ENCODE results near the gene S100A2.

DNA sequence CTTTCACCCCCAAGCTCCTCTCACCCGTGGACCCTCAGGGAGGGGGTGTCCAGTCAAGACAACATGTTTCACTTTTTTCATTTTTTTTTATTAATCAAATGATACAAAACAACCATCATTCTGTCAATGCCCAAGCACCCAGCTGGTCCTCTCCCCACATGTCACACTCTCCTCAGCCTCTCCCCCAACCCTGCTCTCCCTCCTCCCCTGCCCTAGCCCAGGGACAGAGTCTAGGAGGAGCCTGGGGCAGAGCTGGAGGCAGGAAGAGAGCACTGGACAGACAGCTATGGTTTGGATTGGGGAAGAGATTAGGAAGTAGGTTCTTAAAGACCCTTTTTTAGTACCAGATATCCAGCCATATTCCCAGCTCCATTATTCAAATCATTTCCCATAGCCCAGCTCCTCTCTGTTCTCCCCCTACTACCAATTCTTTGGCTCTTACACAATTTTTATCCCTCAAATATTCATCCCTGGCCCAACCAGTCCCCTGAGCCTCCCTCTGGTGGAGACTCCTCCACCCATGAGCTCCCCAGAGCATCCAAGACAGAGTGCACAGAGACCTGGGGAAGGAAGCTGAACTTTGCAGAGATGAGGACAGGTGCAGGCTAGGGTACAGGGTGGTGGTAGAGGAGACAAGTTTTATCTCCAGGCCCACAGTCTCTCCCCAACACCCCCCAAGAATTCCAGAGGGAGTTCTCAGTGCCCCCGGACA is 48.7 kb upstream of the S100A2 start:
- TF ChIP-seq, protein P1, sequence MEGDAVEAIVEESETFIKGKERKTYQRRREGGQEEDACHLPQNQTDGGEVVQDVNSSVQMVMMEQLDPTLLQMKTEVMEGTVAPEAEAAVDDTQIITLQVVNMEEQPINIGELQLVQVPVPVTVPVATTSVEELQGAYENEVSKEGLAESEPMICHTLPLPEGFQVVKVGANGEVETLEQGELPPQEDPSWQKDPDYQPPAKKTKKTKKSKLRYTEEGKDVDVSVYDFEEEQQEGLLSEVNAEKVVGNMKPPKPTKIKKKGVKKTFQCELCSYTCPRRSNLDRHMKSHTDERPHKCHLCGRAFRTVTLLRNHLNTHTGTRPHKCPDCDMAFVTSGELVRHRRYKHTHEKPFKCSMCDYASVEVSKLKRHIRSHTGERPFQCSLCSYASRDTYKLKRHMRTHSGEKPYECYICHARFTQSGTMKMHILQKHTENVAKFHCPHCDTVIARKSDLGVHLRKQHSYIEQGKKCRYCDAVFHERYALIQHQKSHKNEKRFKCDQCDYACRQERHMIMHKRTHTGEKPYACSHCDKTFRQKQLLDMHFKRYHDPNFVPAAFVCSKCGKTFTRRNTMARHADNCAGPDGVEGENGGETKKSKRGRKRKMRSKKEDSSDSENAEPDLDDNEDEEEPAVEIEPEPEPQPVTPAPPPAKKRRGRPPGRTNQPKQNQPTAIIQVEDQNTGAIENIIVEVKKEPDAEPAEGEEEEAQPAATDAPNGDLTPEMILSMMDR (conservative IDR thresholded peaks at IDR 0.05): no peak
- TF ChIP-seq EZH2 (IDR thresholded peaks at IDR 0.05; ENCODE audit: low read depth): no peak

Data from PC-9 (cell line).